Epidermal melanocyte (primary cell): ENCODE data around the gene AGXT.
A peak's percentile ranks its signal among the peaks of the same experiment; 100 is the strongest.

Experiments
- DNase-seq: peaks from one replicate; pipeline ENCODE4 v3.0.0; 2011; ENCODE audit warnings: low spot score; ENCODE audit not compliant: insufficient read length

Gene AGXT

GRCh38 chr2:240914645-240915525 is 46.3 kb downstream of the AGXT start:
- DNase-seq: no peak

DNA sequence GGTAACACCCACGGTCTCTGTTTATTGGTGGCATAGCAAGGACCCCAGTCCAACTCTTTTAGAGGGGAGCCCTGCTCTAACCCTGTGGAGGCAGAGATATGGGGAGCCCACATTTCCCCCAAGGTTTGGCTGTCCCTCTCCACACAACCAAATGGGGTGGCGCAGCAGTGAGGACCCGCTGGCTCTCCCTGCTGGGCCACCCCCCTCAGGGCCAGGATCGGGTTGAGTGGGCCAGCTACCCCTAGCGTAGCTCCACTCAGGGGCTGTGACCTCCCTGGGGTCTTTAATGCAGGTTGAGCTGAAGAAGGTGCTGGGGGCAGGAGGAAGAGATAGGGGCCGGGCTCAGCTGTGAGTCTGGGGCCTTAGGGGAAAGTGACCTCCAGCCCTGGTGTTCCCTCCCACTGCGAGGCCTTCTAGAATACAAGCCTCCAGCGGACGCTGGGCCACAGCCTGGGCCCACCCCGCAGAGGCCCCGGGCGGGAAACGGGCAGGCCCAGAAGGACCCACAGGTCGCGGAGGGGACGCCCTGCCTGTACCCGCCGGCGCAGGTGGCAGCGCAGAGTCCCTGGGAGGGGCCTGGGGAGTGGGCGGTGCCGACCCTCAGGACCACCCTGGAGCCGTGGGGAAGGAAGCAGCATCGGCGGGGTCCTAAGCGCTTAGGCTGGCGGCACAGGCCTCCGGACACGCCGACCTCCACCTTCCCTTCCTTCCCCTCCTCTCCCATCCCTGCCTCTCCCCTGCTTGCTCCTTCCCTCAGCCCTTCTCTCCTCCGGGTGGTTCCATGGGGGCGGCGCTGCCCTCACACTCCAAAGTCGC is 47.1 kb downstream of the AGXT start:
- no peak for DNase-seq

DNA sequence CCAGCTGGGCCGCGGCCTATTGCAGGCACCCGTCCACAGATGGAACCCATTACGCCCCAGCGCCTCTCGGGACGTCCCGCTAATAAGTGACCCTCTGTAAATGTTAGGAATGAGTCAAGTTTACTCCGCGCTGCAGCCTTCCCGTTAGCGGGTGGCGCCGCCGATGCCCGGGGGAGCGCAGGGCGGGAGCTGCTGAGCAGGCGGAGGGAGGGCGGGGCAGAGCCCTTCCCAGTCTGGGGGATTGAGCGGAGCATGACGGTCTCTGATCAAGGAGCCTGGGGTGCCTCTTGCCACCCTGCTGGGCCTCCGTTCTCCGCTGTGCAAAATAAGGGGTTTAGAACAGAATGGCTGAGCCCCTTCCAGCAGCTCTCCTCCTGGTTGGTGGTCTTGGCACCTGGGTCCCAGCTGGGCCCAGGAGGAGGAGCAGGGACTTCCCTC is 48.0 kb downstream of the AGXT start:
- peak; percentile 88 for DNase-seq

DNA sequence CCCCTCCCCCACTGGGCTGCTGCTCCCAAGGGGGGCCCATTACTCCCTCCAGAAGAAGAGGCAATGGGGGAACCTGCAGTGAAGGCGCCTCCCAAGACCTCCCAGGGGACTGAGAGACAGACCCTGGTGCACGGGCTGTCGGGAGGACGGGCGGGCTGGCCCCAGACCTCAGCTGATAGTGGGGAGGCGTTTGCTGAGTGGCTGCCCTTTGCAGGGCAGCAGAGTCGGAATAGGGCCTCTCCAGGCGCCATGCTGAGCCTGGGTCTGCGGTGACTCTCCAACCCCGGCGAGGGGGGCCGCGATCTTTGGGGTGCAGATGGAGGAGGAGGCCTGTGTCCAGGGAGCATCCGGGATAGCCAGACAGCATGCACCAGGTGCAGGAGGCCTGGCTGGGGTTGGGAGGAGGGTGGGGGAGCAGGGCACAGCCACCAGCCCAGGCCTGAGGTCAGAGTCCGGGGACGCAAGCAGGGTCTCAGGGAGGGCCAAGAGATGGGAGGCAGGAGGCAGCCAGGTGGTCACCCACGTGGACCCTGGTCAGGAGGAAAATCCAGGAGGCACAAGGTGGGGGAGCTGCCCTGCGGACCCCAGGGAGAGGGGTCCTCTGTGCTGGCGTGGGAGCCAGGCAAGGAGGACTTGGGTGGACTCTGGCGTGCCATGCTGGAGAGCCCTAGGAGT is 48.5 kb downstream of the AGXT start:
- peak; percentile 18 for DNase-seq

GRCh38 chr2:240917684-240918257 is 49.1 kb downstream of the AGXT start:
- peak; percentile 15 for DNase-seq

GRCh38 chr2:240918258-240919091 is 49.9 kb downstream of the AGXT start:
- DNase-seq: peak; percentile 3

DNA sequence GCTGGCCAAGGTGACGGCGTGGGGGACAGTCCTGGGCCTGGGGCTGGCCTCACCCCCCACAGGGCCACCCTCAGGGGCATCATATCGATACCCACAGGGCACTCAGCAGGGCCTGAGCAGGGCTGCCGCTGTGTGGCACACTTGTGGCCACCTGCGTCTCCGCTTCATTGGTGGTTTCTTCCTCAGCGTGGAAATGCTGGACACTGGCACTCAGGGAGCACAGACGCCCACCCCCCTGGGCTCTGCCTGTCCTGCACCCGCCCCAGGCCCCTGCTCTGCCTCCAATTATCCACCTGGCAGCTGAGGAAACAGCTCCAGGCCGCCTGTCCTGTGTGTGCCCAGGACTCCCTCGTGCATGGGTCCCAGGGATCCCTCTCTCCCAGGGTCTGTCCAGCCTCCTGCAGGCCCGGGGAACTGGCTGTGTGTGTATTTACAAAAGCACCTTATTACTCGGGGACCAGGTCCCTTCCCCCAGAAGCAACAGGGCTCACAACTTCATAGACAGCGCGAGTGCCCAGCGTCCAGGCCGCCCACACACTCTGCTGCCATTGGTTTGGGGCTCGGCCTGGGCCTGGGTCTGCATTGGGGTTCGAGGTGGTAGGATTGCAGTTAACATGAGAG is 50.6 kb downstream of the AGXT start:
- DNase-seq: no peak

DNA sequence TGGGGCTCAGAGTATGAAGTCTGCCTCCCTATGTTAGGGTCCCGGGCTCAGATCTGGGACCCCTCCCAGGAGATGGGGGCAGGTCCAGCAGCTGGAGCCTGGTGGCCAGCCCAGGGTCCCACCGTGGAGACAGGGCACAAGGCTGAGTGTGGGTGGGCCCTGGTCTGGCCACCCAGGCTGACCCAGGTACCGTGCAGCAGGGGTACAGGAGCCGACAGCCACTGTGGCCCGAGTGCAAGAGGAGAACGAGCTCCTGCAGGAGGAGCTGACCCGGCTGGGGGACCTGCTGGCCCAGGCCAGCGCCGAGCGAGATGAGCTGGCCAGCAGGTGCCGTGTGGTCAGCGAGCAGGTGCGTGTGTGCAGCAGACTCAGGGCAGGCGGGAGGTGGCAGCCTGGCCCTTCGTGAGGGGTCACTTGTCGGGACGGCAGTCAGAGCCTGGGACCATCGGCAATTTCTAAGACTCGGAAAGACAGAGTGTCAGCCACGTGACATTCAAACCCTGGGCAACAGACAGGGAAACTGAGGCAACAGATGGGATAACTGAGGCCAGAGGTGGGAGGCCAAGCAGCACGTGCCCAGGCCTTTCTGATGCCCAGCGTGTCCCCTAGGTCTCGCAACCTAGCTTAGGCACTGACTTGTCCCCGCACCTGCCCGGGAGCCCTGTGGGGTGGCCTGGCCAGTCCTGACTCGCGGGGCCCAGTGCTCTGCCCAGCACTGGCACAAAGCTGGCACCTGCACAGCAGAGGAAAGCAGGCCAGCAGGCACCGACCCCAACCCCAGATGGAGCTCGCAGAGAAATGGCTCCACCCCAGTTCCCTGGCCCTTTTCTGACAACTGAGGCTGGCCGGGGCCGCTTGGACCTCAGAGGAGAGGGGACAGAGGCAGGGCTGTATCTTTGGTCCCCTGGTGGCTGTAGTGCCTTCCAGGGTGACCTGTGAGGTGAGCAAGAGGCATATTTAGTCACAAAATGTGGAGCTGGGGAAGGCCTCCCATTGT is 51.5 kb downstream of the AGXT start:
- peak; percentile 7 for DNase-seq

DNA sequence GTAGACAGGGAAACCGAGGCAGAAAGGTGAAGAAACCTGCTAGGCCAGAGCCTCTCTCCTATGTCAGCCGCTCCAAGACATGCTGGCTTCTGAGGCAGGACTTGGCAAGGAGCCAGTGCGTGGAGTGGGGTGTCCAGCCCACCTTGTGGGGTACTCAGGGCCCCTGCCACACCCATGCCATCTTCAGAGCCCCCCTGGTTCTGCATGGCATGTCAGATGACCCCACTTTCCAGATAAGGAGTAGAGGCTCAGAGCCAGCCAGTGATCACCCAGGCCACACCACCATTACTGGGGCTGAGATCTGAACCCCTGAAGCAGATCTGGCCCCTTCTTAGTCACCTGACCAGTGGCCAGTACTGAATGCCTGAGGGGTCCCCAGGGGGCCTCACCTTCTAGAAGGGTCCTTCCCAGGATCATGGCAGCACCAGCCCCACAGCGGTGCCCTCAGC is 52.2 kb downstream of the AGXT start:
- DNase-seq: peak; percentile 16

DNA sequence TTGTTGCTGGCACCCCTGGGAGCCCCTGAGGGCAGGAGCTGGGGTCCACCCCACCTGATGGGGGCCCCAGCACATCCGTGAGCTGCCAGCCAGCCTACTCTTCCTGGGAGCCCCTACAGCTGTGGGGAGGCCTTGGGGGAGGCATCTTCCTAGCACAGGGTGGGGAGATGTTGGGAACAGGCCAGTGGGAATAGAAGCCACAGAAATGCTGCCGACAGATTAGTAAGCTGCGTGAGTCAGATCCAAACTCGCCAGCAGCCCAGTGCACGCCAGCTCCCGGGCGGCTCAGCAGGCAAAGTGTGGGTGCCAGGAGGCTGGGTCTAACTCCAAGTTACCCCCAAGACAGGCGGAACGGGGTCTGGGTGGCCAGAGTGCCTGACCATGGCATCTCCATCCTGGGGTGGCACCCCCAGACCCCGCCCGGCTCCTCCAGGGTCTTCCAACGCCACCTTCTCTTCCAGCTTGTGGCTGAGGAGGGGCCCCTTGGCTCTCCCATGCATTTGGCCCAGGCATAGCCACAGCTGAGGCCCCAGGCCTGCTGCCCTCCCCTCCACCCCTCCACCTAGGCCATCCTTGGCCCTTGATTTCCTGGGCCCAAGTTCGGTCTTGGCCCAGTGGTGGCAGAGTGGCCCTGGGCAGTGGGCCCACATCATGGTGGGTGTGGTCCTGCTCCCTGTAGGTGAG is 52.8 kb downstream of the AGXT start:
- DNase-seq: peak; percentile 71

DNA sequence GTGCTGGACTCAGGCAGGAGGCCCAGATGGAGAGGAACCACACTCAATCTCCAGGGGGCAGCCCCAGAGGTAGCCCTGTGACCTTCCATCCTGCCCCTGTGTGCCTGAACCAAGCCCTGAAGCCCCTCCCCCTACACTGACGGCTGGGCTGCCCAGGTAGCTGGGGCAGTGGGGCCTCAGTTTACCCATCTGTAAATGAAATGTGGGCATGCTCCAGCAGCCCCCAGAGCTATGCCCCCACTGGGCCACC is 53.3 kb downstream of the AGXT start:
- DNase-seq: no peak

GRCh38 chr2:240922245-240922981 is 53.8 kb downstream of the AGXT start:
- DNase-seq: no peak

DNA sequence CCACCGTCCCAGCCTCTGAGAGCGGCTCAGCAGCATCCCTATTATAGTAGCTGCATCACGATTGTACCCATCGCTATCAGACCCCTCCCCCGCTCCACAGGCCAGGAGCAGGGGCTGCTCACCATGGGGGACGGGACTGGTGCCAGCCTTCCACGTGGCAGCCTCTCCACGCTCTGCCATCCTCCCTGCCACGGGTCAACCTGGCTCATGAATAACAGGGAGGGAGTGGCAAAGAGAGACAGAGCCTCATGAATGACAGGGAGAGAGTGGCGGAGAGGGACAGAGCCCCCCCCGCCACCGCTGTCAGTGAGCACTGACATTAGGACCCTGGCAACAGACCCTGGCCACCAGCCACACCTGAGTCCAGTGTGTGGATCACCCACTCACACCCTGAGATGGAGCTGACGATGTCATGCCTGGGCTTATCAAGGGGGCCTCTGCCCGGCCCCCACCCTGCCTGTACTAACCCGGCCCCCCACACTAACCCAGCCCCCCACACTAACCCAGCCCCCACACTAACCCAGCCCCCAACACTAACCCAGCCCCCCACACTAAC is 54.4 kb downstream of the AGXT start:
- peak; percentile 11 for DNase-seq

GRCh38 chr2:240925191-240925567 is 56.6 kb downstream of the AGXT start:
- DNase-seq: no peak

DNA sequence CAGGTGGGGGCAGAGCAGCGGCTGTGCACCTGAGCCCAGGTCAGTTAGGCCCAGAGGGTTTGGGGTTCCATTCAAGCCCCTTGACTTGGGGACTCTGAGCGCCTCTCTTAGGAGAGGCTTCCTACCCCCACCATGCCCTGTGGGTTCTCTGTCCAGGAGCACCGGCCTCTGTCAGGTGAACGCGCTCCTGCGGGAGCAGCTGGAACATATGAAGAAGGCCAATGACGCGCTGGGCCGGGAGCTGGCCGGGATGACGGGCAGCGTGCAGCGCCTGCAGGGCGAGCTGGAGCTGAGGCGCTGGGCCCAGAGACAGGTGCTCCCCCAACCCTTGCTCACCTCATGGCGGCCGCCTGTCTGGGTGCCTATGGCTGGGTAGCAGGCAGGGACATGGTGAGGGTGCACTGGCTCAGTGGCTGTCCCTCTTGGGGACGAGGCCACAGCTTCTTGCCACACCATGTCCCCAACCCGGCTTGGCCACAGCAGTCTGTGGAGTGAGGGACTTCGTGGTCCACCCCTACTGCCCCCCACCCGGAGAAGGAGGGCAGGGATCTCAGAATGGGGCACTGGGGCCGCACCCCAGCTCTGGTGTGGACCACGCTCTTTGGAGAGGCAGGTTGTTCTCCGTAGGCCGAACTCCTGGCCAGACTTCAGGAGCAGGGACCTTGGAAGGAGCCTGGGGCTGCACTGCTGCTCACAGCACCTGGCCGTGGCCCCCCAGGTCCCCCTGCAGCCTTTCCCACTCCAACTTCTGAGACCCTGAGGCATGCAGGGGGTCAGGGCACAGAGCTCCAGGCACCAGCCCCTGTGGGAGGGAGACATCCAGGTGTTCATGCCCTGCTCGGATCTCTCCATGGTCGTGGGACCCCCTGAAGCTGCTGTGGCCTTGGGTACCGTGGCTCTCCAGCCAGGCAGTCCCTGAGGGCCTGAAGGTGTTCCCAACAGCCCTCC is 57.2 kb downstream of the AGXT start:
- DNase-seq: no peak
